Sigmoid colon (tissue), 7 donors: ENCODE data around the gene ENTPD6. TPM values are rescaled to one million over a fixed set of nuclear protein-coding genes. Genes with fewer than 3 reads are reported as not detected.

Experiments used
- DNase-seq: peaks from one replicate; pipeline ENCODE4 v3.0.0-alpha.2; 2019
- H3K27ac ChIP-seq, 4 donors: fragments of 200-600 bp; sonication (generic); one replicate each; pipeline ENCODE4 v1.5.1; 2016 to 2019; ENCODE audit warnings: mild to moderate bottlenecking in 1 of 4
- H3K27me3 ChIP-seq, 3 donors: fragments of 200-600 bp; sonication (generic); one replicate each; pipeline ENCODE4 v1.5.1; 2019; ENCODE audit warnings: mild to moderate bottlenecking in 1 of 3
- H3K36me3 ChIP-seq, 4 donors: fragments of 200-600 bp; sonication (generic); one replicate each; pipeline ENCODE4 v1.5.1; 2016 to 2019
- H3K4me1 ChIP-seq, 4 donors: fragments of 200-600 bp; sonication (generic); one replicate each; pipeline ENCODE4 v1.5.1; 2017 to 2019
- H3K4me3 ChIP-seq, 4 donors: fragments of 200-600 bp; sonication (generic); one replicate each; pipeline ENCODE4 v1.5.1; 2017 to 2019; ENCODE audit warnings: mild to moderate bottlenecking in 2 of 4, moderate library complexity in 1 of 4
- H3K9me3 ChIP-seq, 4 donors: fragments of 200-600 bp in 3 of 4; sonication (generic) in 3 of 4; one replicate each; pipeline versions ENCODE4 v1.5.1 to v1.6.1; 2013 to 2019
- EP300 ChIP-seq, 4 donors: sonication (generic); formaldehyde crosslinking; IDR thresholded peaks; one replicate each; pipeline ENCODE4 v1.6.1; 2017; ENCODE audit warnings: antibody characterized with exemption in 4 of 4
- POLR2A ChIP-seq, 2 donors: fragments of 450-650 bp; IDR thresholded peaks; one replicate each; pipeline ENCODE4 v1.6.1; 2016; ENCODE audit warnings: antibody characterized with exemption in 2 of 2, mild to moderate bottlenecking in 2 of 2, moderate library complexity in 2 of 2
- POLR2AphosphoS5 ChIP-seq, 4 donors: sonication (generic); formaldehyde crosslinking; IDR thresholded peaks; one replicate each; pipeline ENCODE4 v1.6.1; 2017; ENCODE audit warnings: antibody characterized with exemption in 4 of 4
- WGBS, 2 donors: extraction: QIAGEN DNeasy Blood & Tissue Kit; methylation state at CpG; one replicate each; pipeline ENCODE4 v1.1.7; 2013; 5-methylcytosine and 5-hydroxymethylcytosine counted together
- intact Hi-C: fragments of 100-400 bp; cut with DNase I; formaldehyde crosslinking; loops from one replicate; pipeline ENCODE4 v1.15.1; 2023
- polyA plus RNA-seq, 3 donors: library from polyadenylated mRNA; stranded (reverse); fragments of 200-250 nt; gene quantifications; one replicate each; pipeline ENCODE4 v1.2.3, GENCODE V29; 2013
- total RNA-seq, 4 donors: library from RNA; depleted of rRNA; stranded (reverse); fragments of >200 nt; gene quantifications; one replicate each; pipeline ENCODE4 v1.1.0, GENCODE V29; 2016
- TF ChIP-seq, protein P1 (sequence below), 4 experiments: fragments of 450-650 bp in 3 of 4; fragments of 200-600 bp in 1 of 4; IDR thresholded peaks; one replicate each; pipeline ENCODE4 v1.5.1; 2016 to 2019; ENCODE audit warnings: antibody characterized with exemption in 4 of 4, mild to moderate bottlenecking in 3 of 4, moderate library complexity in 2 of 4
- donor health status: healthy with polysubstance abuse.
- donor health status: Bipolar disorder and iron deficiency.
- donor health status: healthy.

The ENTPD6 gene
- total and polyA plus RNA-seq, 7 donors, result 26.0 to 117 (median 41.4) TPM

DNA sequence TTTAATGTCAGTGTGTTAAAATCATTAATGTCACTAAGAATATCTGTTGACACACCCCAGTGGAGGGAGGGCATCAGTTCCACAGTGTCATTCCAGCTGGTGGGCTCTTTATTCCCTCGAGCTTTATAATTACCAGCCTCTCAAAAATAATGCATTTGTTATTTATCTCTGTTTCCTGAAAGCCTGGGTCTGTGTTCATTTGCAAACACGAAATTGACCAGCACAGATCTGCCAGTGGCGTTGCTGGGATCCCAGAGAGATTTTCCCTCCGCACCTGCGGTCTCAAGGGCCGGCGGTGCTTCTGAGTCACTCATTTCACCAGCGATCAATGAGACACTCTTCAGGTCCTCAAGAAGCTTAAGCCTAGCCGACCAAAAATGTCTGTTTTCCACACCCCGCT lies 46.7 kb downstream of the ENTPD6 start:
- no peak for DNase-seq
- no peak overlapping the region for H3K4me3 ChIP-seq
- H3K27ac ChIP-seq, result no peak overlapping the region
- intact Hi-C loops, result no loop called here
- H3K36me3 ChIP-seq, result no peaks in the 10 kb centered on the region
- no peak for TF ChIP-seq POLR2AphosphoS5 (IDR thresholded peaks at IDR 0.05)
- no peak for TF ChIP-seq EP300 (IDR thresholded peaks at IDR 0.05)
- TF ChIP-seq POLR2A (IDR thresholded peaks at IDR 0.05), result no peak
- TF ChIP-seq, protein P1, sequence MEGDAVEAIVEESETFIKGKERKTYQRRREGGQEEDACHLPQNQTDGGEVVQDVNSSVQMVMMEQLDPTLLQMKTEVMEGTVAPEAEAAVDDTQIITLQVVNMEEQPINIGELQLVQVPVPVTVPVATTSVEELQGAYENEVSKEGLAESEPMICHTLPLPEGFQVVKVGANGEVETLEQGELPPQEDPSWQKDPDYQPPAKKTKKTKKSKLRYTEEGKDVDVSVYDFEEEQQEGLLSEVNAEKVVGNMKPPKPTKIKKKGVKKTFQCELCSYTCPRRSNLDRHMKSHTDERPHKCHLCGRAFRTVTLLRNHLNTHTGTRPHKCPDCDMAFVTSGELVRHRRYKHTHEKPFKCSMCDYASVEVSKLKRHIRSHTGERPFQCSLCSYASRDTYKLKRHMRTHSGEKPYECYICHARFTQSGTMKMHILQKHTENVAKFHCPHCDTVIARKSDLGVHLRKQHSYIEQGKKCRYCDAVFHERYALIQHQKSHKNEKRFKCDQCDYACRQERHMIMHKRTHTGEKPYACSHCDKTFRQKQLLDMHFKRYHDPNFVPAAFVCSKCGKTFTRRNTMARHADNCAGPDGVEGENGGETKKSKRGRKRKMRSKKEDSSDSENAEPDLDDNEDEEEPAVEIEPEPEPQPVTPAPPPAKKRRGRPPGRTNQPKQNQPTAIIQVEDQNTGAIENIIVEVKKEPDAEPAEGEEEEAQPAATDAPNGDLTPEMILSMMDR (IDR thresholded peaks at IDR 0.05), result no peak
- no peaks in the 10 kb centered on the region for H3K27me3 ChIP-seq
- no peaks in the 10 kb centered on the region for H3K9me3 ChIP-seq
- H3K4me1 ChIP-seq, result peaks cover 0 to 26% (median 22%) of the 10 kb centered on the region in 4 donors
- WGBS, 2 donors, result 90 to 92% methylated on average over 10 of the region's 10 CpGs

GRCh38 chr20:25243416-25243979 lies 48.0 kb downstream of the ENTPD6 start:
- Histone ChIP-seq H3K9me3 (no peaks in the 10 kb centered on the region), H3K36me3 (no peaks in the 10 kb centered on the region), H3K27ac (no peak overlapping the region), H3K4me1 (peaks cover 0 to 18% (median 12%) of the 10 kb centered on the region in 4 donors), H3K27me3 (no peaks in the 10 kb centered on the region), H3K4me3 (no peak overlapping the region)
- intact Hi-C loops, result no loop called here
- TF ChIP-seq POLR2AphosphoS5 (IDR thresholded peaks at IDR 0.05) (no peak), EP300 (IDR thresholded peaks at IDR 0.05) (no peak), POLR2A (IDR thresholded peaks at IDR 0.05) (no peak)
- TF ChIP-seq, protein P1 (IDR thresholded peaks at IDR 0.05), result no peak
- DNase-seq, result no peak

DNA sequence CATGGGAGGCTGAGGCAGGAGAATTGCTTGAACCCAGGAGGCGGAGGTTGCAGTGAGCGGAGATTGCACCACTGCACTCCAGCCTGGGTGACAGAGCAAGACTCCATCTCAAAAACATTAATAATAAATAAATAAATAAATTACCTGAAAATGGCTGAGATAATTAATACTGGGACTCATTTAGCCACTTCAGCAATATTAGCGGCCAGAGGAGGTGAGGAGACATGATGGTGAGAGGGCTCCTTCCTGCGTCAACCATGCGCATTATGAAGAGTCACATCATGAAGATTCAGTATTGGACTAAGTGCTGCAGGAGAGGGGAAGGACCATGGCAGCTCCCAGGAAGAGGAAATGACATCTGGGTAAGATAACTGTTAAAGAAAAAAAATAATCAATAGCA lies 49.5 kb downstream of the ENTPD6 start:
- intact Hi-C loops, result loop anchor here (5.0 kb wide), 1 partner anchor 188 kb away; the partner anchor contains the start of gene ACSS1
- 98 to 99% methylated on average over 5 of the region's 5 CpGs for WGBS, 2 donors
- Histone ChIP-seq H3K4me3 (no peak overlapping the region), H3K4me1 (peaks cover 0 to 24% (median 13%) of the 10 kb centered on the region in 4 donors), H3K27me3 (no peaks in the 10 kb centered on the region), H3K36me3 (no peaks in the 10 kb centered on the region), H3K27ac (no peak overlapping the region), H3K9me3 (no peaks in the 10 kb centered on the region)
- DNase-seq, result no peak
- TF ChIP-seq, protein P1 (IDR thresholded peaks at IDR 0.05), result no peak
- TF ChIP-seq POLR2AphosphoS5 (IDR thresholded peaks at IDR 0.05), result no peak
- no peak for TF ChIP-seq EP300 (IDR thresholded peaks at IDR 0.05)
- TF ChIP-seq POLR2A (IDR thresholded peaks at IDR 0.05), result no peak

DNA sequence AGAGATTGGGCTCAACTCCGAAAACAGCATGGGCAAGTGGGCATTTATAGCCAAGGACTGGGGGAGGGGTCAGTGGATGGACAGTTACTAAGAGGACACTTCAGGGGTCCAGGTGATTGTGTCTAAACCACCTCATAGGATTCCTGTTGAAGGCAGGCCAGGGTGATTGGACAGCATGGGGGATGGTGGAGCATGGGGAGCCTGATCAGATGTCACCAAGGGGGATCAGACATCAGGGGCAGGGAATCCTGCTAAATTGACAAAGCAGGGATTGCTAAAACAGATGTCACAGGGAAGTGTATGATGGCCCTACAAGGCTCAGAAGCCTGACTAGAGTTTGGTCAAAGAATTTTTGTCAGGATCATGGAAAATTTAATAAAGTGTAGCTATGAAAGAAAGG lies 49.9 kb downstream of the ENTPD6 start:
- Histone ChIP-seq H3K9me3 (no peaks in the 10 kb centered on the region), H3K27me3 (no peaks in the 10 kb centered on the region), H3K36me3 (no peaks in the 10 kb centered on the region), H3K27ac (no peak overlapping the region), H3K4me1 (peaks cover 0 to 26% (median 15%) of the 10 kb centered on the region in 4 donors), H3K4me3 (no peak overlapping the region)
- intact Hi-C loops, result loop anchor here (5.0 kb wide), 1 partner anchor 188 kb away; the partner anchor contains the start of gene ACSS1
- WGBS, 2 donors, result 96 to 97% methylated on average over 1 of the region's 1 CpG
- DNase-seq, result no peak
- no peak for TF ChIP-seq EP300 (IDR thresholded peaks at IDR 0.05)
- TF ChIP-seq, protein P1 (IDR thresholded peaks at IDR 0.05), result no peak
- TF ChIP-seq POLR2A (IDR thresholded peaks at IDR 0.05), result no peak
- no peak for TF ChIP-seq POLR2AphosphoS5 (IDR thresholded peaks at IDR 0.05)
